Gastrocnemius medialis (tissue), 4 donors: ENCODE data around the gene AKIP1.

ENCODE experiments used
- POLR2A ChIP-seq, 2 donors: fragments of 450-650 bp; IDR thresholded peaks; one replicate each; pipeline ENCODE4 v1.6.1; 2017; ENCODE audit warnings: antibody characterized with exemption in 2 of 2, mild to moderate bottlenecking in 2 of 2, moderate library complexity in 2 of 2
- TF ChIP-seq, protein P1 (sequence below), 5 experiments: fragments of 450-650 bp in 3 of 5; fragments of 200-600 bp in 2 of 5; sonication (generic) in 2 of 5; IDR thresholded peaks in 4 of 5; conservative IDR thresholded peaks in 1 of 5; 1 replicate in 4 of 5; 2 replicates in 1 of 5; pipeline ENCODE4 v1.5.1; 2016 to 2019; ENCODE audit warnings: antibody characterized with exemption in 5 of 5, mild to moderate bottlenecking in 3 of 5, moderate library complexity in 3 of 5

DNA sequence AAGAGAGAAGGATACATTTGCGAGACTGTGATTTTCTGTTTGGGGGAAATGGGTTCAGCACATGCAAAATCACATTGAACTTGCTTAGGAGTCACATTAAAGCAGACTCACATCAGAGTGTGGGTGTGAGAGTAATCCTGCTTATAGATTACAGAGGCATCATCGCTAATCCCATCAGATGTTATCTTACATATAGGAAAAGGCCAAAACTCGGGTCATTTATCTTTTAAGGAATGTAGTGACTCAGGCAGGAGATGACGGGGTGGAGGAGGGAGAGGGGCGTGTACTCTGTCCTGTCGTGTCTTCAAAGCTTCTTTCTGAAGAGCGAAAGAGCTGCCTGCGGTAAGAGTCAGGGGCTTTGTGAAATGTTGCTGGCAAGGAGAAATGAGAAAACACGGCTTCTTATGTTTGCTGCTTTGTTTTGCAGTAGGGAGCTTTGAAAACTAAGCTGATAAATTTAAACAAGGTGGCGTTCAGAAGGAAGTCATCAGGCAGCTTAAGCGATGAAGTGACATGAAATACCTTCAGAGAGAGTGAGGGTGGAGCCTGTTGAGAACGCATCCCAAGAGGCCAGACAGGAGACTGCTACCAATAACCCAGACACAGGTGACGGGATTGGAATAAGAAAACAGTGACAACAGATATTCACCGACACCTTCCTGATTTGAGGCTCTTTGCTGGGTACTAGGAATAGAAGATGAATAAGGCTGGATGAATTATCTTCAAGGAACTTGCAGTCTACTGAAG, 23.9 kb downstream of the AKIP1 start:
- TF ChIP-seq, protein P1, sequence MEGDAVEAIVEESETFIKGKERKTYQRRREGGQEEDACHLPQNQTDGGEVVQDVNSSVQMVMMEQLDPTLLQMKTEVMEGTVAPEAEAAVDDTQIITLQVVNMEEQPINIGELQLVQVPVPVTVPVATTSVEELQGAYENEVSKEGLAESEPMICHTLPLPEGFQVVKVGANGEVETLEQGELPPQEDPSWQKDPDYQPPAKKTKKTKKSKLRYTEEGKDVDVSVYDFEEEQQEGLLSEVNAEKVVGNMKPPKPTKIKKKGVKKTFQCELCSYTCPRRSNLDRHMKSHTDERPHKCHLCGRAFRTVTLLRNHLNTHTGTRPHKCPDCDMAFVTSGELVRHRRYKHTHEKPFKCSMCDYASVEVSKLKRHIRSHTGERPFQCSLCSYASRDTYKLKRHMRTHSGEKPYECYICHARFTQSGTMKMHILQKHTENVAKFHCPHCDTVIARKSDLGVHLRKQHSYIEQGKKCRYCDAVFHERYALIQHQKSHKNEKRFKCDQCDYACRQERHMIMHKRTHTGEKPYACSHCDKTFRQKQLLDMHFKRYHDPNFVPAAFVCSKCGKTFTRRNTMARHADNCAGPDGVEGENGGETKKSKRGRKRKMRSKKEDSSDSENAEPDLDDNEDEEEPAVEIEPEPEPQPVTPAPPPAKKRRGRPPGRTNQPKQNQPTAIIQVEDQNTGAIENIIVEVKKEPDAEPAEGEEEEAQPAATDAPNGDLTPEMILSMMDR (IDR thresholded peaks at IDR 0.05 in 4 of 5, conservative IDR thresholded peaks at IDR 0.05 in 1 of 5) = no peak
- no peak for TF ChIP-seq POLR2A (IDR thresholded peaks at IDR 0.05)
